Endothelial cell (in vitro differentiated cells): ENCODE data around the gene NAA16. TPM values are rescaled to one million over a fixed set of nuclear protein-coding genes. Genes with fewer than 3 reads are reported as not detected.
A peak's percentile ranks its signal among the peaks of the same experiment; 100 is the strongest.

Experiments used
- DNase-seq: peaks from one replicate; pipeline ENCODE4 v3.0.0; 2021; ENCODE audit warnings: low spot score
- H3K27ac Mint-ChIP-seq: one replicate; pipeline ENCODE4 v1.8.0; 2021; ENCODE audit warnings: mixed read lengths, inconsistent platforms; ENCODE audit not compliant: unreplicated experiment
- H3K27me3 Mint-ChIP-seq: one replicate; pipeline ENCODE4 v1.8.0; 2021; ENCODE audit warnings: mild to moderate bottlenecking, moderate library complexity, mixed read lengths, inconsistent platforms; ENCODE audit not compliant: unreplicated experiment
- H3K36me3 Mint-ChIP-seq: one replicate; pipeline ENCODE4 v1.8.0; 2021; ENCODE audit warnings: mild to moderate bottlenecking, low read depth, mixed read lengths, inconsistent platforms; ENCODE audit not compliant: unreplicated experiment
- H3K4me1 Mint-ChIP-seq: one replicate; pipeline ENCODE4 v1.8.0; 2021; ENCODE audit warnings: mild to moderate bottlenecking, mixed read lengths, inconsistent platforms; ENCODE audit not compliant: unreplicated experiment
- H3K4me3 Mint-ChIP-seq: one replicate; pipeline ENCODE4 v1.8.0; 2021; ENCODE audit warnings: mild to moderate bottlenecking, mixed read lengths, inconsistent platforms; ENCODE audit not compliant: unreplicated experiment
- H3K9me3 Mint-ChIP-seq: one replicate; pipeline ENCODE4 v1.8.0; 2021; ENCODE audit warnings: mixed read lengths, inconsistent platforms; ENCODE audit not compliant: unreplicated experiment
- CTCF ChIP-seq: fragments of 200-600 bp; sonication (generic); IDR thresholded peaks from one replicate; pipeline ENCODE4 v1.5.0; 2021; ENCODE audit warnings: antibody characterized with exemption; ENCODE audit not compliant: unreplicated experiment
- total RNA-seq: library from RNA; stranded (reverse); fragmentation: NEBNext Ultra II Directional; extraction: Animal tissue kit (Norgen Biotek cat#: 25700); gene quantifications from one replicate; pipeline ENCODE4 v1.2.1, GENCODE V29; 2021; ENCODE audit not compliant: unreplicated experiment

Gene NAA16
- total RNA-seq, 1 donor from 2014 or later, result 23.6 TPM

- TF ChIP-seq CTCF, result no peak
- peak overlapping the region; percentile 97 for H3K4me3 Mint-ChIP-seq
- H3K4me1 Mint-ChIP-seq, result peaks cover 14% of the 10 kb centered on the region
- no peaks in the 10 kb centered on the region for H3K36me3 Mint-ChIP-seq
- peak; percentile 48 for DNase-seq
- peaks cover 2% of the 10 kb centered on the region for H3K27me3 Mint-ChIP-seq
- H3K27ac Mint-ChIP-seq, result peak overlapping the region; percentile 58
- H3K9me3 Mint-ChIP-seq, result no peaks in the 10 kb centered on the region
These were observed 524 bp downstream of the NAA16 start for GRCh38 chr13:41311406-41312175.

DNA sequence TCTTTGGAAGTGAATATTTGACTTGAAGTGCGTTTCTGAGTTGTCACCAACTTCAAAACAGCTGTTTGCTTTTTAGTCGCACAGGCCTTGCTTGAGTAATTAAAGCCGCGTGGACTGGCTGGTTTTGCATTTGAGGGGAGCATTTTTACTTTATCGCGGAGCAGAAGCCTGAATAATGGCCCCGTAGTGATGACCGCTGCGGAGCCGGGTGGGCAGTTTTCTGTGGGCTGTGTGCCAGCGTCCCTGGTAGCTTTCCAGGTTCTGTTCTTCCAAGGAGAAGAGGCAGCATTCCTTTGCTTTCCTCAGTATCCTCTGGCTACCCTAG is 1.1 kb downstream of the NAA16 start:
- H3K4me3 Mint-ChIP-seq, result peak overlapping the region; percentile 97
- DNase-seq, result peak; percentile 16
- no peaks in the 10 kb centered on the region for H3K9me3 Mint-ChIP-seq
- no peaks in the 10 kb centered on the region for H3K36me3 Mint-ChIP-seq
- peak overlapping the region; percentile 58 for H3K27ac Mint-ChIP-seq
- H3K4me1 Mint-ChIP-seq, result peaks cover 14% of the 10 kb centered on the region
- TF ChIP-seq CTCF, result no peak
- H3K27me3 Mint-ChIP-seq, result peaks cover 2% of the 10 kb centered on the region

GRCh38 chr13:41313117-41313516 is 2.0 kb downstream of the NAA16 start:
- Mint-ChIP-seq H3K36me3 (no peaks in the 10 kb centered on the region), H3K27ac (no peak overlapping the region), H3K9me3 (no peaks in the 10 kb centered on the region), H3K4me3 (peak overlapping the region; percentile 47), H3K27me3 (no peaks in the 10 kb centered on the region), H3K4me1 (peaks cover 11% of the 10 kb centered on the region)
- no peak for TF ChIP-seq CTCF
- no peak for DNase-seq

DNA sequence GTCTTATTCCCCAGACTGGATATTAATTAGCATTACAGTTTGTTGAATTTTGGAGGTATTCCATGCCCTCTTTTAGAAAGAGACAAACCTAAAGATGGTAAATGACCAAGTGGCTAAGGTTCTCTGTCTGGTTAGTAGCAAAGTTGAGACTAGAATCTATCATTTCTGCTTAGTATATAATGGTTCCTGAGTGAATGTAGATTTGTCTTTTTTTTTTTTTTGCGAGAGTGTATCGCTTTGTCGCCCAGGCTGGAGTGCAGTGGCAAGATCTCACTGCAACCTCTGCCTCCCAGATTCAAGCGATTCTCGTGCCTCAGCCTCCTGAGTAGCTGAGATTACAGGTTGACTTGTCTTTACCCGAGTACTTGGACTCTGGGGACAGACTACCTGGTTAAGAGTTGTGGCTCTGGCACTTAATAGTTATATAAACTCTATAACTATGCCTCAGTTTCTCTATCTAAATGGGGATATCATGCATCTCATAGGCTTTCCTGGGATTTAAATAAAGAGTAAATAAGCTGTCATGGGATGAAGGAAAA is 2.7 kb downstream of the NAA16 start:
- no peak overlapping the region for H3K4me3 Mint-ChIP-seq
- H3K9me3 Mint-ChIP-seq, result no peaks in the 10 kb centered on the region
- H3K36me3 Mint-ChIP-seq, result no peaks in the 10 kb centered on the region
- DNase-seq, result no peak
- no peak for TF ChIP-seq CTCF
- H3K27ac Mint-ChIP-seq, result no peak overlapping the region
- H3K27me3 Mint-ChIP-seq, result no peaks in the 10 kb centered on the region
- H3K4me1 Mint-ChIP-seq, result peaks cover 11% of the 10 kb centered on the region

DNA sequence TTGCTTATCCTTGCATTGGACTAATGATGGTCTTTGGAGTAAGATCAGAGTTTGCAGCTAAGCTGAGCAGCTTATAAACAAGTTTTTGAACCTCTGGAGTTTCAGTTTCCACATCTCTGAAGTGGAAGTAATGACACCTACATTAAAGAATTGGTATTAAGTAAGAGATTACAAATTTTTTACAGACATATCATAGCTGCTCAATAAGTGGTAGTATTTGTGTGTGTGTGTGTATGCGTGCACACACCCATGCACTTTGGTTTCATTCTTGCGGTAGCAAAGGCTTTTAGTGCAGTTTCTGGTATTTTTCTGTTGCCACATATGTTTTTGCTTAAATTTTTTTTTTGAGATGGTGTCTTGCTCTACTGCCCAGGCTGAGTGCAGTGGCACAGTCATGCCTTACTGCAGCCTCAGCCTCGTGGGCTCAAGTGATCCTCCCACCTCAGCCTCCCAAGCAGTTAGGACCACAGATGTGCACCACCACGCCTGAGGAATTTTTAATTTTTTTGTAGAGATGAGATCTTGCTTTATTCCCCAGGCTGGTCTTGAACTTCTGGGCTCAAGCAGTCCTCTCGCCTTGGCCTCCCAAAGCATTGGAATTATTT is 4.5 kb downstream of the NAA16 start:
- no peaks in the 10 kb centered on the region for H3K36me3 Mint-ChIP-seq
- no peak for DNase-seq
- no peak overlapping the region for H3K27ac Mint-ChIP-seq
- H3K4me3 Mint-ChIP-seq, result no peak overlapping the region
- no peaks in the 10 kb centered on the region for H3K9me3 Mint-ChIP-seq
- no peaks in the 10 kb centered on the region for H3K27me3 Mint-ChIP-seq
- H3K4me1 Mint-ChIP-seq, result peaks cover 10% of the 10 kb centered on the region
- TF ChIP-seq CTCF, result no peak
